CD4-positive, alpha-beta T cell (primary cell): ENCODE measurements around the gene RILPL2. TPM values are rescaled to one million over a fixed set of nuclear protein-coding genes. Genes with fewer than 3 reads are reported as not detected.
"Not testable (repeated sequence)": the region's sequence is repeated elsewhere in the genome, so short reads cannot be mapped to it uniquely, and the experiment has no call there.

ENCODE experiments used
- ATAC-seq: fragments of 200-7000 bp; cut with Tn5 transposase; one replicate; pipeline ENCODE4 v1.10.0; 2022; ENCODE audit warnings: mild to moderate bottlenecking; ENCODE audit not compliant: poor library complexity
- CTCF ChIA-PET: fragments of 350-600 bp; sonication (Branson Sonifier 250); formaldehyde crosslinking; loops from one replicate; lab custom pipeline; 2021; ENCODE audit warnings: antibody characterized with exemption, inconsistent platforms; lab: Charles Lee
- POLR2A ChIA-PET: fragments of 350-600 bp; sonication (Branson Sonifier 250); formaldehyde crosslinking; loops from one replicate; lab custom pipeline; 2021; ENCODE audit warnings: antibody characterized with exemption, inconsistent platforms; lab: Charles Lee
- DNase-seq, 14 experiments: peaks; one replicate each; pipeline ENCODE4 v3.0.0-alpha.2; 2013 to 2020; ENCODE audit warnings: mixed read lengths in 2 of 14
- H3K27ac ChIP-seq, 2 donors: one replicate each; pipeline versions ENCODE4 v1.5.1 to v1.7.0; 2013; ENCODE audit warnings: low read length in 2 of 2, low read depth in 1 of 2, mild to moderate bottlenecking in 1 of 2
- H3K27me3 ChIP-seq, 2 experiments: 1 replicate in 1 of 2; 2 replicates in 1 of 2; pipeline versions ENCODE4 v1.6.1 to v1.7.0; 2013; ENCODE audit warnings: low read length in 2 of 2, control low read depth in 1 of 2, mild to moderate bottlenecking in 1 of 2, moderate library complexity in 1 of 2; ENCODE audit not compliant: insufficient read depth in 2 of 2, control insufficient read depth in 1 of 2
- H3K36me3 ChIP-seq: one replicate; pipeline ENCODE4 v1.6.1; 2013; ENCODE audit warnings: low read length, control low read depth; ENCODE audit not compliant: insufficient read depth
- H3K4me1 ChIP-seq: one replicate; pipeline ENCODE4 v1.6.1; 2013; ENCODE audit warnings: low read length, control low read depth; ENCODE audit not compliant: insufficient read depth
- H3K4me3 ChIP-seq: one replicate; pipeline ENCODE4 v1.5.1; 2013; ENCODE audit warnings: mild to moderate bottlenecking, low read length, moderate library complexity
- H3K9me3 ChIP-seq, 2 experiments: 1 replicate in 1 of 2; 2 replicates in 1 of 2; pipeline versions ENCODE4 v1.6.1 to v1.7.0; 2013; ENCODE audit warnings: low read length in 2 of 2, mild to moderate bottlenecking in 2 of 2, control low read depth in 1 of 2, moderate library complexity in 1 of 2; ENCODE audit not compliant: control insufficient read depth in 1 of 2, insufficient read depth in 1 of 2
- H3K27ac Mint-ChIP-seq: one replicate; pipeline ENCODE4 v1.8.0; 2020; ENCODE audit warnings: mixed read lengths
- H3K27me3 Mint-ChIP-seq: one replicate; pipeline ENCODE4 v1.8.0; 2021; ENCODE audit warnings: mixed read lengths
- H3K36me3 Mint-ChIP-seq: one replicate; pipeline ENCODE4 v1.8.0; 2021; ENCODE audit warnings: low read depth, mixed read lengths
- H3K4me1 Mint-ChIP-seq: one replicate; pipeline ENCODE4 v1.8.0; 2021; ENCODE audit warnings: low read depth, mixed read lengths
- H3K4me3 Mint-ChIP-seq: one replicate; pipeline ENCODE4 v1.8.0; 2020; ENCODE audit warnings: mild to moderate bottlenecking, mixed read lengths
- H3K9me3 Mint-ChIP-seq: one replicate; pipeline ENCODE4 v1.8.0; 2020; ENCODE audit warnings: mixed read lengths
- intact Hi-C, 2 experiments: fragments of 100-400 bp; cut with DNase I in 1 of 2; cut with micrococcal nuclease in 1 of 2; formaldehyde crosslinking; loops; one replicate each; pipeline versions ENCODE4 v1.15.1 to v1.9.0; 2023 to 2025; cut with DNase I, micrococcal nuclease
- total RNA-seq, 174 experiments: library from RNA in 2 of 174; stranded (reverse) in 2 of 174; gene quantifications; one replicate each; pipeline ENCODE4 v1.2.3 and lab custom pipeline; 2021 to 2026
- TF ChIP-seq, protein P1 (sequence below): fragments of 200-600 bp; IDR thresholded peaks from one replicate; pipeline ENCODE4 v1.8.0; 2022; ENCODE audit warnings: antibody characterized with exemption, mild to moderate bottlenecking

Gene RILPL2
- total RNA-seq, 2 experiments from 2014 or later: 4.9 to 5.5 TPM

DNA sequence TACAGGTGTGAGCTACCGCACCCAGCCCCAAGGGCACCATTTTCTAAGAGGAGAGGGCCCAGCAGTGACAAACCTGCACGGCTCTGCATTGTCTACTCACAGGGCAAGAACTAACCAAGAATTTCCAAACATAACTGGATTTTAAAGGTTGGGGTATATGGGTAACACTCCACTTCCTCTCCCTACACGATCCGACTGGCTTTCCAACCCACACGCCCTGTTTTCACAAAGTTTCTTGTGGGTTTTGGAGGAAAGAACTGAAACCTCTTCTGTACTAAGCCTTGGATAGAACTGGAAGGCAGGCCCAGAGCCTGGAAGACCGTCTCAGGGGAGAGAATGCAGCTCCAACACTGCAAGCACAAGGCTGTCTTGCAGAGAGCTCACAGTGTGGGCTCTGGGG is 46.4 kb upstream of the RILPL2 start:
- no peak overlapping the region for H3K4me3 ChIP-seq
- intact Hi-C loops: no loop called here
- Mint-ChIP-seq H3K27ac (no peak overlapping the region), H3K9me3 (no peaks in the 10 kb centered on the region), H3K4me1 (peaks cover 32% of the 10 kb centered on the region), H3K4me3 (no peak overlapping the region), H3K36me3 (no peaks in the 10 kb centered on the region), H3K27me3 (no peaks in the 10 kb centered on the region)
- ATAC-seq (no peak), DNase-seq (no peak)
- H3K36me3 ChIP-seq: no peaks in the 10 kb centered on the region
- H3K4me1 ChIP-seq: peaks cover 34% of the 10 kb centered on the region
- POLR2A ChIA-PET: no interaction called here
- TF ChIP-seq, protein P1, sequence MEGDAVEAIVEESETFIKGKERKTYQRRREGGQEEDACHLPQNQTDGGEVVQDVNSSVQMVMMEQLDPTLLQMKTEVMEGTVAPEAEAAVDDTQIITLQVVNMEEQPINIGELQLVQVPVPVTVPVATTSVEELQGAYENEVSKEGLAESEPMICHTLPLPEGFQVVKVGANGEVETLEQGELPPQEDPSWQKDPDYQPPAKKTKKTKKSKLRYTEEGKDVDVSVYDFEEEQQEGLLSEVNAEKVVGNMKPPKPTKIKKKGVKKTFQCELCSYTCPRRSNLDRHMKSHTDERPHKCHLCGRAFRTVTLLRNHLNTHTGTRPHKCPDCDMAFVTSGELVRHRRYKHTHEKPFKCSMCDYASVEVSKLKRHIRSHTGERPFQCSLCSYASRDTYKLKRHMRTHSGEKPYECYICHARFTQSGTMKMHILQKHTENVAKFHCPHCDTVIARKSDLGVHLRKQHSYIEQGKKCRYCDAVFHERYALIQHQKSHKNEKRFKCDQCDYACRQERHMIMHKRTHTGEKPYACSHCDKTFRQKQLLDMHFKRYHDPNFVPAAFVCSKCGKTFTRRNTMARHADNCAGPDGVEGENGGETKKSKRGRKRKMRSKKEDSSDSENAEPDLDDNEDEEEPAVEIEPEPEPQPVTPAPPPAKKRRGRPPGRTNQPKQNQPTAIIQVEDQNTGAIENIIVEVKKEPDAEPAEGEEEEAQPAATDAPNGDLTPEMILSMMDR: no peak
- H3K9me3 ChIP-seq: no peaks in the 10 kb centered on the region
- no peak overlapping the region for H3K27ac ChIP-seq
- no peaks in the 10 kb centered on the region for H3K27me3 ChIP-seq
- CTCF ChIA-PET: no interaction called here

GRCh38 chr12:123481251-123481650 is 44.8 kb upstream of the RILPL2 start:
- H3K9me3 Mint-ChIP-seq, H3K27ac ChIP-seq, H3K27me3 ChIP-seq, H3K27ac Mint-ChIP-seq, H3K4me3 ChIP-seq, H3K4me3 Mint-ChIP-seq, ATAC-seq, H3K36me3 ChIP-seq, H3K27me3 Mint-ChIP-seq, DNase-seq, H3K9me3 ChIP-seq, intact Hi-C loops, H3K36me3 Mint-ChIP-seq, POLR2A ChIA-PET: not testable (repeated sequence)
- peaks cover 39% of the 10 kb centered on the region for H3K4me1 ChIP-seq
- CTCF ChIA-PET: interaction anchor here (0.7 kb wide), 1 partner anchor 8 kb away, joined by 4 read pairs; no protein-coding TSS in a partner anchor
- peaks cover 39% of the 10 kb centered on the region for H3K4me1 Mint-ChIP-seq

- Histone ChIP-seq H3K4me3 (no peak overlapping the region), H3K36me3 (no peaks in the 10 kb centered on the region), H3K27me3 (no peaks in the 10 kb centered on the region), H3K27ac (no peak overlapping the region), H3K4me1 (peaks cover 46% of the 10 kb centered on the region), H3K9me3 (no peaks in the 10 kb centered on the region)
- ChIA-PET CTCF (no interaction called here), POLR2A (no interaction called here)
- no peak overlapping the region for H3K4me3 Mint-ChIP-seq
- DNase-seq (no peak), ATAC-seq (no peak)
- TF ChIP-seq, protein P1: no peak
- no peaks in the 10 kb centered on the region for H3K9me3 Mint-ChIP-seq
- peaks cover 39% of the 10 kb centered on the region for H3K4me1 Mint-ChIP-seq
- intact Hi-C loops: no loop called here
- no peaks in the 10 kb centered on the region for H3K27me3 Mint-ChIP-seq
- peak overlapping the region; percentile 24 for H3K27ac Mint-ChIP-seq
- H3K36me3 Mint-ChIP-seq: peaks cover 5% of the 10 kb centered on the region
Measured at GRCh38 chr12:123479442-123480180, 43.1 kb upstream of the RILPL2 start.

- POLR2A ChIA-PET: no interaction called here
- no peak overlapping the region for H3K27ac ChIP-seq
- H3K4me3 ChIP-seq: no peak overlapping the region
- H3K4me1 Mint-ChIP-seq: peaks cover 36% of the 10 kb centered on the region
- H3K36me3 ChIP-seq: no peaks in the 10 kb centered on the region
- CTCF ChIA-PET: no interaction called here
- H3K27me3 ChIP-seq: no peaks in the 10 kb centered on the region
- intact Hi-C loops: no loop called here
- H3K4me1 ChIP-seq: peaks cover 43% of the 10 kb centered on the region
- no peaks in the 10 kb centered on the region for H3K9me3 Mint-ChIP-seq
- TF ChIP-seq, protein P1: no peak
- no peak for DNase-seq
- no peaks in the 10 kb centered on the region for H3K9me3 ChIP-seq
- no peak for ATAC-seq
- H3K36me3 Mint-ChIP-seq: peaks cover 9% of the 10 kb centered on the region
- no peak overlapping the region for H3K4me3 Mint-ChIP-seq
- no peaks in the 10 kb centered on the region for H3K27me3 Mint-ChIP-seq
- peak overlapping the region; percentile 20 for H3K27ac Mint-ChIP-seq
Measured at GRCh38 chr12:123478762-123479161, 42.3 kb upstream of the RILPL2 start.
